ENCODE data around the gene SH3RF1. TPM values are rescaled to one million over a fixed set of nuclear protein-coding genes. Genes with fewer than 3 reads are reported as not detected.

Gene SH3RF1
- total RNA-seq, 1 experiment from 2014 or later, result 11.5 TPM

- ChIA-PET CTCF (no interaction called here), POLR2A (no interaction called here)
- Histone ChIP-seq H3K9me3 (ENCODE audit: control insufficient read depth, insufficient read depth, low read depth, low read length) (no peaks in the 10 kb centered on the region), H3K27me3 (ENCODE audit: control insufficient read depth, insufficient read depth, low read length) (no peaks in the 10 kb centered on the region), H3K4me3 (ENCODE audit: low read depth in 2 of 2, low read length in 2 of 2) (no peak overlapping the region), H3K4me1 (ENCODE audit: control insufficient read depth, insufficient read depth, low read length) (peaks cover 50% of the 10 kb centered on the region), H3K27ac (ENCODE audit: low read length) (no peak overlapping the region), H3K36me3 (ENCODE audit: control insufficient read depth, insufficient read depth, low read length) (no peaks in the 10 kb centered on the region)
- no TSS peak for BruUV-seq (replicated peaks)
- intact Hi-C loops (cut with micrococcal nuclease; ENCODE audit: unreplicated experiment) (no loop called here), in situ Hi-C loops (cut with HindIII; ENCODE audit: low pct_unique_long_range_greater_than_20kb, low sequenced_read_pairs) (no loop called here)
- TF ChIP-seq POLR2AphosphoS5 (IDR thresholded peaks at IDR 0.05; ENCODE audit: low read depth, low read length) (no peak), SIN3A (IDR thresholded peaks at IDR 0.05; ENCODE audit: borderline replicate concordance, insufficient read depth, low read depth, low read length) (no peak), TCF7L2 (IDR thresholded peaks at IDR 0.05; ENCODE audit: low read depth, low read length) (no peak), CTCF (IDR thresholded peaks at IDR 0.05) (no peak)
- TF ChIP-seq, protein P1, sequence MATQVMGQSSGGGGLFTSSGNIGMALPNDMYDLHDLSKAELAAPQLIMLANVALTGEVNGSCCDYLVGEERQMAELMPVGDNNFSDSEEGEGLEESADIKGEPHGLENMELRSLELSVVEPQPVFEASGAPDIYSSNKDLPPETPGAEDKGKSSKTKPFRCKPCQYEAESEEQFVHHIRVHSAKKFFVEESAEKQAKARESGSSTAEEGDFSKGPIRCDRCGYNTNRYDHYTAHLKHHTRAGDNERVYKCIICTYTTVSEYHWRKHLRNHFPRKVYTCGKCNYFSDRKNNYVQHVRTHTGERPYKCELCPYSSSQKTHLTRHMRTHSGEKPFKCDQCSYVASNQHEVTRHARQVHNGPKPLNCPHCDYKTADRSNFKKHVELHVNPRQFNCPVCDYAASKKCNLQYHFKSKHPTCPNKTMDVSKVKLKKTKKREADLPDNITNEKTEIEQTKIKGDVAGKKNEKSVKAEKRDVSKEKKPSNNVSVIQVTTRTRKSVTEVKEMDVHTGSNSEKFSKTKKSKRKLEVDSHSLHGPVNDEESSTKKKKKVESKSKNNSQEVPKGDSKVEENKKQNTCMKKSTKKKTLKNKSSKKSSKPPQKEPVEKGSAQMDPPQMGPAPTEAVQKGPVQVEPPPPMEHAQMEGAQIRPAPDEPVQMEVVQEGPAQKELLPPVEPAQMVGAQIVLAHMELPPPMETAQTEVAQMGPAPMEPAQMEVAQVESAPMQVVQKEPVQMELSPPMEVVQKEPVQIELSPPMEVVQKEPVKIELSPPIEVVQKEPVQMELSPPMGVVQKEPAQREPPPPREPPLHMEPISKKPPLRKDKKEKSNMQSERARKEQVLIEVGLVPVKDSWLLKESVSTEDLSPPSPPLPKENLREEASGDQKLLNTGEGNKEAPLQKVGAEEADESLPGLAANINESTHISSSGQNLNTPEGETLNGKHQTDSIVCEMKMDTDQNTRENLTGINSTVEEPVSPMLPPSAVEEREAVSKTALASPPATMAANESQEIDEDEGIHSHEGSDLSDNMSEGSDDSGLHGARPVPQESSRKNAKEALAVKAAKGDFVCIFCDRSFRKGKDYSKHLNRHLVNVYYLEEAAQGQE (IDR thresholded peaks at IDR 0.05; ENCODE audit: insufficient read depth in 1 of 2, low read depth in 2 of 2, low read length in 1 of 2), result no peak
- ATAC-seq, result no peak
- no peak for DNase-seq (ENCODE audit: low read depth, low spot score)
These were observed 16.2 kb downstream of the SH3RF1 start for GRCh38 chr4:169254546-169254983.

DNA sequence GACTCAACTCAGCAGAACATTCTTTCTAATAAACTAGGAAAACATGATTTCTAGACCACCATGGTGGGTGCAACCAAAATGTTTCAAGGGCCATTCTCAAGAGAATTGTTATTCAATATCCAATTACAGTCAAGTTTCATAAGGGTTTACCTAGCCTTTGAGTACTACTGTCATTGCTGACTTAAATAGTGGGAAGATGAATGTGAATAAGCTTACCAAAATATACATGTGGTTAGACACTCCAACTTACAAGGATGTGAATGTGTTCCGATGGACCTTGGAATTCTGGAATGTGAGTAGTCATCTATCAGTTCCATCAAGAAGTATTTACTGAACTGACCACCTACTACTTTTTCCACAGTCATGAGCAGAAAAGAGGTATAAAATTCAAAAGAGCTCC, 16.9 kb downstream of the SH3RF1 start:
- H3K4me3 ChIP-seq (ENCODE audit: low read depth in 2 of 2, low read length in 2 of 2), result no peak overlapping the region
- no TSS peak for BruUV-seq (replicated peaks)
- CTCF ChIA-PET, result no interaction called here
- TF ChIP-seq SIN3A (IDR thresholded peaks at IDR 0.05; ENCODE audit: borderline replicate concordance, insufficient read depth, low read depth, low read length) (no peak), POLR2AphosphoS5 (IDR thresholded peaks at IDR 0.05; ENCODE audit: low read depth, low read length) (no peak), CTCF (IDR thresholded peaks at IDR 0.05) (no peak), TCF7L2 (IDR thresholded peaks at IDR 0.05; ENCODE audit: low read depth, low read length) (no peak)
- TF ChIP-seq, protein P1 (IDR thresholded peaks at IDR 0.05; ENCODE audit: insufficient read depth in 1 of 2, low read depth in 2 of 2, low read length in 1 of 2), result no peak
- H3K9me3 ChIP-seq (ENCODE audit: control insufficient read depth, insufficient read depth, low read depth, low read length), result no peaks in the 10 kb centered on the region
- POLR2A ChIA-PET, result no interaction called here
- DNase-seq (ENCODE audit: low read depth, low spot score), result no peak
- in situ Hi-C loops (cut with HindIII; ENCODE audit: low pct_unique_long_range_greater_than_20kb, low sequenced_read_pairs), result no loop called here
- no peaks in the 10 kb centered on the region for H3K36me3 ChIP-seq (ENCODE audit: control insufficient read depth, insufficient read depth, low read length)
- H3K4me1 ChIP-seq (ENCODE audit: control insufficient read depth, insufficient read depth, low read length), result peaks cover 52% of the 10 kb centered on the region
- no peak for ATAC-seq
- no peak overlapping the region for H3K27ac ChIP-seq (ENCODE audit: low read length)
- intact Hi-C loops (cut with micrococcal nuclease; ENCODE audit: unreplicated experiment), result no loop called here
- no peaks in the 10 kb centered on the region for H3K27me3 ChIP-seq (ENCODE audit: control insufficient read depth, insufficient read depth, low read length)
